A549 (cell line): Measurements from ENCODE around the gene TLCD3A. TPM values are rescaled to one million over a fixed set of nuclear protein-coding genes. Genes with fewer than 3 reads are reported as not detected.

Experiments
- ATAC-seq, 2 experiments: fragments of 200-7000 bp in 1 of 2; fragments of >200 bp in 1 of 2; cut with Nextera tagmentation in 1 of 2; cut with Tn5 transposase in 1 of 2; 3 replicates each; pipeline versions ENCODE4 v1.8.0 to v1.9.1; 2018 to 2020; ENCODE audit warnings: mild to moderate bottlenecking in 1 of 2, moderate library complexity in 1 of 2
- CTCF ChIA-PET: fragments of 300-600 bp; sonication (Branson Sonifier 250); formaldehyde crosslinking; extraction: SDS; loops from one replicate; lab custom pipeline; 2021; ENCODE audit warnings: antibody characterized with exemption, inconsistent platforms; lab: Yijun Ruan, JAX
- POLR2A ChIA-PET: fragments of 350-600 bp; formaldehyde crosslinking; extraction: SDS; loops from one replicate; lab custom pipeline; 2021; ENCODE audit warnings: antibody characterized with exemption, inconsistent platforms; lab: Yijun Ruan, JAX
- DNase-seq, 2 experiments: peaks; one replicate each; pipeline versions ENCODE4 v3.0.0 to v3.0.0-alpha.2; 2011 to 2016; ENCODE audit warnings: low read depth in 1 of 2, low spot score in 1 of 2
- FAIRE-seq: peaks from 2 replicates; lab custom pipeline; 2011; peaks lifted over from hg19 to GRCh38; lab: Jason Lieb, UNC
- H3K27ac ChIP-seq, 2 experiments: fragments of >200 bp; sonication (Bioruptor Twin); formaldehyde crosslinking; 3 replicates each; pipeline ENCODE4 v1.5.1; 2016 to 2017
- H3K4me1 ChIP-seq: fragments of >200 bp; sonication (Bioruptor Twin); formaldehyde crosslinking; 3 replicates; pipeline ENCODE4 v1.6.1; 2016
- H3K4me2 ChIP-seq: fragments of >200 bp; sonication (Bioruptor Twin); formaldehyde crosslinking; 3 replicates; pipeline ENCODE4 v1.6.1; 2016
- H3K4me3 ChIP-seq: fragments of >200 bp; sonication (Bioruptor Twin); formaldehyde crosslinking; 3 replicates; pipeline ENCODE4 v1.5.1; 2016
- H3K9me3 ChIP-seq: fragments of >200 bp; sonication (Bioruptor Twin); formaldehyde crosslinking; 3 replicates; pipeline ENCODE4 v1.6.1; 2016
- ATOH8 ChIP-seq: fragments of 250-450 bp; sonication (Bioruptor Pico); IDR thresholded peaks from 2 replicates; pipeline ENCODE4 v1.5.0; 2020; ENCODE audit warnings: low read depth, mild to moderate bottlenecking, moderate library complexity
- CEBPB ChIP-seq, 2 experiments: fragments of >200 bp in 1 of 2; sonication (Bioruptor Twin) in 1 of 2; formaldehyde crosslinking in 1 of 2; IDR thresholded peaks; 2 replicates each; pipeline ENCODE4 v1.6.1; 2012 to 2016
- EHMT2 ChIP-seq: fragments of 200-600 bp; sonication (generic); IDR thresholded peaks from 2 replicates; pipeline ENCODE4 v1.6.1; 2016; ENCODE audit warnings: antibody characterized with exemption, low read depth, mild to moderate bottlenecking, moderate library complexity
- EP300 ChIP-seq, 2 experiments: fragments of >200 bp; sonication (Bioruptor Twin); formaldehyde crosslinking; IDR thresholded peaks; 2 replicates in 1 of 2; 3 replicates in 1 of 2; pipeline ENCODE4 v1.6.1; 2016 to 2017
- HES2 ChIP-seq: fragments of >200 bp; sonication (Bioruptor Twin); formaldehyde crosslinking; IDR thresholded peaks from 2 replicates; pipeline ENCODE4 v1.6.1; 2016
- KDM5A ChIP-seq: fragments of 200-600 bp; sonication (generic); IDR thresholded peaks from 2 replicates; pipeline ENCODE4 v1.6.1; 2016; ENCODE audit warnings: antibody characterized with exemption, mild to moderate bottlenecking
- NR3C1 ChIP-seq: fragments of >200 bp; sonication (Bioruptor Twin); formaldehyde crosslinking; IDR thresholded peaks from 3 replicates; pipeline ENCODE4 v1.6.1; 2017
- PBX3 ChIP-seq: IDR thresholded peaks from 2 replicates; pipeline ENCODE4 v1.6.1; 2012
- POLR2A ChIP-seq: IDR thresholded peaks from 2 replicates; pipeline ENCODE4 v1.6.1; 2012; ENCODE audit warnings: mild to moderate bottlenecking, low read length
- RAD21 ChIP-seq, 2 experiments: fragments of >200 bp in 1 of 2; sonication (Bioruptor Twin) in 1 of 2; formaldehyde crosslinking in 1 of 2; IDR thresholded peaks in 1 of 2; conservative IDR thresholded peaks in 1 of 2; 2 replicates in 1 of 2; 3 replicates in 1 of 2; pipeline ENCODE4 v1.6.1; 2012 to 2018; ENCODE audit warnings: inconsistent platforms in 1 of 2
- REST ChIP-seq: fragments of 200-600 bp; sonication (generic); IDR thresholded peaks from 2 replicates; pipeline ENCODE4 v1.6.1; 2016; ENCODE audit warnings: antibody characterized with exemption, mild to moderate bottlenecking, moderate library complexity
- SMC3 ChIP-seq: fragments of >200 bp; sonication (Bioruptor Twin); formaldehyde crosslinking; IDR thresholded peaks from 3 replicates; pipeline ENCODE4 v1.6.1; 2018; ENCODE audit warnings: inconsistent platforms
- SREBF2 ChIP-seq: fragments of 450-650 bp; IDR thresholded peaks from 2 replicates; pipeline ENCODE4 v1.6.1; 2014; ENCODE audit warnings: mild to moderate bottlenecking, moderate library complexity
- TFCP2L1 ChIP-seq: fragments of 250-450 bp; sonication (Bioruptor Pico); IDR thresholded peaks from 2 replicates; pipeline ENCODE4 v1.5.0; 2021; ENCODE audit warnings: mild to moderate bottlenecking
- ZC3H11A ChIP-seq: fragments of 450-650 bp; IDR thresholded peaks from 2 replicates; pipeline ENCODE4 v1.6.1; 2014; ENCODE audit warnings: antibody characterized with exemption, mild to moderate bottlenecking
- ZNF302 ChIP-seq: fragments of 250-450 bp; sonication (Bioruptor Pico); IDR thresholded peaks from 2 replicates; pipeline ENCODE4 v1.9.0; 2021; ENCODE audit warnings: inconsistent platforms, mild to moderate bottlenecking, moderate library complexity
- ZSCAN20 ChIP-seq: fragments of 250-450 bp; sonication (Bioruptor Pico); IDR thresholded peaks from 2 replicates; pipeline ENCODE4 v1.8.0; 2022; ENCODE audit warnings: mild to moderate bottlenecking, moderate library complexity
- WGBS: methylation state at CpG from one replicate; pipeline ENCODE4 v1.1.6; 2017; ENCODE audit errors: missing lambda C conversion rate; 5-methylcytosine and 5-hydroxymethylcytosine counted together
- polyA plus RNA-seq, 4 experiments: library from polyadenylated mRNA; depleted of rRNA in 3 of 4; stranded (reverse); fragments of >200 nt; fragmentation: RNase III in 1 of 4; extraction: RNeasy Plus Mini Kit Qiagen cat#74134 plus additional on column Dnase treatment in 1 of 4; gene quantifications; 2 replicates in 3 of 4; 3 replicates in 1 of 4; pipeline ENCODE4 v1.2.3, GENCODE V29; 2011 to 2017
- TF ChIP-seq, protein P1 (sequence below): fragments of 150-350 bp; IDR thresholded peaks from 2 replicates; pipeline ENCODE4 v1.6.1; 2014; ENCODE audit warnings: low read depth, mild to moderate bottlenecking, low read length

Gene TLCD3A
- polyA plus RNA-seq, 2 of the 4 experiments (the other 2 are of a cell fraction): 29.5 to 31.5 TPM

- TF ChIP-seq REST: no peak
Observed at GRCh38 chr17:787641-788221, 55.3 kb downstream of the TLCD3A start (continued).

DNA sequence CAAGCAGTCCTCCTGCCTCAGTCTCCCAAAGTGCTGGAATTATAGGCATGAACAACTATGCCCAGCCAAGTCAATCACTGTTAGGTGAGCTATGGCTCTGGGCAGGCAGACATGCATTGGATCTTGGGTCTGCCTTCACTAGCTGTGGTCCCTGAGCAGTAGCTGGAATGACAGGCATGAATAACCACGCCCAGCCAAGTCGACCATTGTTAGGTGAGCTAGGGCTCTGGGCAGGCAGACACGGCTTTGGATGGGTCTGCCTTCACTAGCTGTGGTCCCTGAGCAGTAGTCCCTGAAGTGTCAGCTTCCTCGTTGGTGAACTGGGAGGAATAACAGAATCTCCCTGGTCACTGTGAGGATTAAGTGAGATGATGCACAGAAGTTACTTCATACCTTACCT, 56.2 kb downstream of the TLCD3A start:
- Histone ChIP-seq H3K27ac (no peak overlapping the region), H3K4me2 (no peak overlapping the region), H3K4me1 (peaks cover 13% of the 10 kb centered on the region), H3K9me3 (no peaks in the 10 kb centered on the region), H3K4me3 (no peak overlapping the region)
- ATAC-seq: no peak
- no peak for FAIRE-seq
- ChIA-PET POLR2A (interaction anchor here (1.7 kb wide), 1 partner anchor 12 kb away, joined by 3 read pairs; no protein-coding TSS in a partner anchor), CTCF (interaction anchor here (0.6 to 19.5 kb wide), 7 partner anchors 32 to 268 kb away, joined by 3 to 428 read pairs (median 3); partner anchors contain the start of genes NXN and TIMM22)
- no peak for TF ChIP-seq SMC3
- no peak for TF ChIP-seq EP300 (IDR thresholded peaks at IDR 0.05)
- TF ChIP-seq HES2: no peak
- TF ChIP-seq SREBF2: no peak
- no peak for TF ChIP-seq ZC3H11A
- no peak for TF ChIP-seq TFCP2L1 (CRISPR knock-in tag)
- no peak for TF ChIP-seq ATOH8 (CRISPR knock-in tag)
- no peak for TF ChIP-seq NR3C1
- TF ChIP-seq, protein P1, sequence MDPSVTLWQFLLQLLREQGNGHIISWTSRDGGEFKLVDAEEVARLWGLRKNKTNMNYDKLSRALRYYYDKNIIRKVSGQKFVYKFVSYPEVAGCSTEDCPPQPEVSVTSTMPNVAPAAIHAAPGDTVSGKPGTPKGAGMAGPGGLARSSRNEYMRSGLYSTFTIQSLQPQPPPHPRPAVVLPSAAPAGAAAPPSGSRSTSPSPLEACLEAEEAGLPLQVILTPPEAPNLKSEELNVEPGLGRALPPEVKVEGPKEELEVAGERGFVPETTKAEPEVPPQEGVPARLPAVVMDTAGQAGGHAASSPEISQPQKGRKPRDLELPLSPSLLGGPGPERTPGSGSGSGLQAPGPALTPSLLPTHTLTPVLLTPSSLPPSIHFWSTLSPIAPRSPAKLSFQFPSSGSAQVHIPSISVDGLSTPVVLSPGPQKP: no peak
- no peak for TF ChIP-seq PBX3
- TF ChIP-seq ZSCAN20 (CRISPR knock-in tag): no peak
- no peak for TF ChIP-seq KDM5A
- TF ChIP-seq RAD21 (conservative IDR thresholded peaks at IDR 0.05 in 1 of 2, IDR thresholded peaks at IDR 0.05 in 1 of 2): no peak
- no peak for TF ChIP-seq EHMT2
- TF ChIP-seq POLR2A: no peak
- no peak for TF ChIP-seq ZNF302 (CRISPR knock-in tag)
- TF ChIP-seq CEBPB (IDR thresholded peaks at IDR 0.05): no peak
- no peak for DNase-seq
- WGBS: 78% methylated on average over 4 of the region's 4 CpGs
